ENCODE results near the gene AIG1. TPM values are rescaled to one million over a fixed set of nuclear protein-coding genes. Genes with fewer than 3 reads are reported as not detected.

Gene AIG1
- total and polyA plus RNA-seq, 2 of the 13 experiments (the other 11 are each of a cell fraction or from before 2014, with no cell fraction given) = 115 to 197 TPM

GRCh38 chr6:143055891-143056290, 4.8 kb upstream of the AIG1 start:
- ChIA-PET POLR2A (no interaction called here), CTCF (ENCODE audit: low intra/inter-chr PET ratio, low total read pairs) (no interaction called here)
- Histone ChIP-seq H3K4me1 (ENCODE audit: insufficient read depth, low read length) (peaks cover 17% of the 10 kb centered on the region), H3K27me3 (ENCODE audit: control insufficient read depth in 1 of 2, insufficient read depth in 2 of 2, low read length in 2 of 2) (no peaks in the 10 kb centered on the region; a peak in 1 of 5 replicates), H2AFZ (ENCODE audit: low read length) (no peak overlapping the region), H4K20me1 (ENCODE audit: insufficient read depth, low read length) (no peaks in the 10 kb centered on the region), H3K36me3 (replicated peaks in 1 of 2; ENCODE audit: control insufficient read depth in 1 of 2, insufficient read depth in 2 of 2, low read length in 2 of 2) (peaks cover 1 to 10% of the 10 kb centered on the region in 2 experiments; a peak in 1 of 5 replicates), H3K4me3 (replicated peaks in 1 of 3; ENCODE audit: insufficient read depth in 1 of 3, low read depth in 2 of 3, low read length in 3 of 3) (no peak overlapping the region), H3K9ac (ENCODE audit: insufficient read depth, low read depth, low read length) (no peak overlapping the region), H3K79me2 (ENCODE audit: insufficient read depth, low read length) (peaks cover 9% of the 10 kb centered on the region), H3K9me3 (ENCODE audit: low read length) (no peaks in the 10 kb centered on the region), H3K27ac (ENCODE audit: extremely low read length, insufficient read depth, low read length) (no peak overlapping the region), H3K4me2 (ENCODE audit: low read depth, low read length) (no peak overlapping the region)
- BruUV-seq (replicated peaks) = no TSS peak
- no peak for ATAC-seq
- 99% methylated on average over 4 of the region's 4 CpGs for WGBS (ENCODE audit: low lambda C conversion rate)
- in situ Hi-C loops (cut with HindIII; ENCODE audit: extremely low pct_ligation_motif_present, low pct_unique_long_range_greater_than_20kb) (loop anchor here (10.0 kb wide), 1 partner anchor 359 kb away; no protein-coding TSS in a partner anchor), intact Hi-C loops (cut with micrococcal nuclease; ENCODE audit: unreplicated experiment) (no loop called here)
- no peak for TF ChIP-seq TERF1 (CRISPR knock-in tag; IDR thresholded peaks at IDR 0.05)
- TF ChIP-seq TAF1 (CRISPR knock-in tag; IDR thresholded peaks at IDR 0.05) = no peak
- TF ChIP-seq AKAP8 (CRISPR knock-in tag; IDR thresholded peaks at IDR 0.05) = no peak
- no peak for TF ChIP-seq ZNF557 (CRISPR knock-in tag; IDR thresholded peaks at IDR 0.05)
- no peak for FAIRE-seq
- no peak for DNase-seq (ENCODE audit: low spot score)

GRCh38 chr6:143058987-143059386, 1.7 kb upstream of the AIG1 start:
- H3K9ac ChIP-seq (ENCODE audit: insufficient read depth, low read depth, low read length) = peak overlapping the region; percentile 87; the same call in 1 of the 2 replicates
- H3K36me3 ChIP-seq (replicated peaks in 1 of 2; ENCODE audit: control insufficient read depth in 1 of 2, insufficient read depth in 2 of 2, low read length in 2 of 2) = peaks cover 1 to 10% of the 10 kb centered on the region in 2 experiments; a peak in 1 of 5 replicates
- peaks cover 37% of the 10 kb centered on the region for H3K79me2 ChIP-seq (ENCODE audit: insufficient read depth, low read length)
- no peaks in the 10 kb centered on the region for H3K9me3 ChIP-seq (ENCODE audit: low read length)
- in situ Hi-C loops (cut with HindIII; ENCODE audit: extremely low pct_ligation_motif_present, low pct_unique_long_range_greater_than_20kb) (loop anchor here (10.0 kb wide), 1 partner anchor 356 kb away; no protein-coding TSS in a partner anchor), intact Hi-C loops (cut with micrococcal nuclease; ENCODE audit: unreplicated experiment) (loop anchor here (1.0 kb wide), 1 partner anchor 48 kb away; no protein-coding TSS in a partner anchor)
- 92% methylated on average over 7 of the region's 7 CpGs for WGBS (ENCODE audit: low lambda C conversion rate)
- POLR2A ChIA-PET = interaction anchor here (0.7 to 4.9 kb wide), 8 partner anchors 9 to 784 kb away, joined by 3 to 23 read pairs (median 4); partner anchors contain the start of gene LTV1
- H3K27me3 ChIP-seq (ENCODE audit: control insufficient read depth in 1 of 2, insufficient read depth in 2 of 2, low read length in 2 of 2) = no peaks in the 10 kb centered on the region; a peak in 1 of 5 replicates
- H2AFZ ChIP-seq (ENCODE audit: low read length) = no peak overlapping the region
- H3K27ac ChIP-seq (ENCODE audit: extremely low read length, insufficient read depth, low read length) = peak overlapping the region; percentile 88
- FAIRE-seq (no peak), DNase-seq (ENCODE audit: low spot score) (peak; percentile 35), ATAC-seq (no peak)
- no peaks in the 10 kb centered on the region for H4K20me1 ChIP-seq (ENCODE audit: insufficient read depth, low read length)
- peak overlapping the region; percentile 79 for H3K4me2 ChIP-seq (ENCODE audit: low read depth, low read length)
- BruUV-seq (replicated peaks) = no TSS peak
- H3K4me1 ChIP-seq (ENCODE audit: insufficient read depth, low read length) = peaks cover 43% of the 10 kb centered on the region
- peak overlapping the region; percentile 68 to 87 (median 85); a peak in 4 of 6 replicates for H3K4me3 ChIP-seq (replicated peaks in 1 of 3; ENCODE audit: insufficient read depth in 1 of 3, low read depth in 2 of 3, low read length in 3 of 3)
- CTCF ChIA-PET (ENCODE audit: low intra/inter-chr PET ratio, low total read pairs) = no interaction called here
- TF ChIP-seq SIN3A (IDR thresholded peaks at IDR 0.05; ENCODE audit: borderline replicate concordance, low read depth, low read length) = 0 out of 2 replicates have a peak, but pooled peaks have one; percentile 8
- no peak for TF ChIP-seq SOX6 (IDR thresholded peaks at IDR 0.05)
- 0 out of 2 replicates have a peak, but pooled peaks have one; percentile 10 for TF ChIP-seq SOX6 (CRISPR knock-in tag; IDR thresholded peaks at IDR 0.05)
- TF ChIP-seq ZBTB33 (CRISPR knock-in tag; IDR thresholded peaks at IDR 0.05) = 0 out of 2 replicates have a peak, but pooled peaks have one; percentile 41
- TF ChIP-seq ZNF83 (CRISPR knock-in tag; IDR thresholded peaks at IDR 0.05; ENCODE audit: borderline replicate concordance) = no peak
- peak; percentile 96 for TF ChIP-seq HMGXB3 (CRISPR knock-in tag; IDR thresholded peaks at IDR 0.05; ENCODE audit: borderline replicate concordance)

All from HepG2 (cell line).